Esophagus muscularis mucosa (tissue), 4 donors: ENCODE results near the gene GSC2.

ENCODE experiments used
- EP300 ChIP-seq: sonication (generic); formaldehyde crosslinking; IDR thresholded peaks from one replicate; pipeline ENCODE4 v1.6.1; 2017; ENCODE audit warnings: antibody characterized with exemption
- POLR2A ChIP-seq: fragments of 450-650 bp; IDR thresholded peaks from one replicate; pipeline ENCODE4 v1.6.1; 2017; ENCODE audit warnings: antibody characterized with exemption, moderate library complexity, mild to moderate bottlenecking, low read depth
- POLR2AphosphoS5 ChIP-seq, 2 donors: sonication (generic); formaldehyde crosslinking; IDR thresholded peaks; one replicate each; pipeline ENCODE4 v1.6.1; 2017; ENCODE audit warnings: antibody characterized with exemption in 2 of 2
- TF ChIP-seq, protein P1 (sequence below), 3 experiments: fragments of 200-600 bp in 2 of 3; fragments of 450-650 bp in 1 of 3; sonication (generic) in 2 of 3; IDR thresholded peaks; one replicate each; pipeline ENCODE4 v1.5.1; 2017 to 2019; ENCODE audit warnings: antibody characterized with exemption in 3 of 3, mild to moderate bottlenecking in 2 of 3, moderate library complexity in 1 of 3

DNA sequence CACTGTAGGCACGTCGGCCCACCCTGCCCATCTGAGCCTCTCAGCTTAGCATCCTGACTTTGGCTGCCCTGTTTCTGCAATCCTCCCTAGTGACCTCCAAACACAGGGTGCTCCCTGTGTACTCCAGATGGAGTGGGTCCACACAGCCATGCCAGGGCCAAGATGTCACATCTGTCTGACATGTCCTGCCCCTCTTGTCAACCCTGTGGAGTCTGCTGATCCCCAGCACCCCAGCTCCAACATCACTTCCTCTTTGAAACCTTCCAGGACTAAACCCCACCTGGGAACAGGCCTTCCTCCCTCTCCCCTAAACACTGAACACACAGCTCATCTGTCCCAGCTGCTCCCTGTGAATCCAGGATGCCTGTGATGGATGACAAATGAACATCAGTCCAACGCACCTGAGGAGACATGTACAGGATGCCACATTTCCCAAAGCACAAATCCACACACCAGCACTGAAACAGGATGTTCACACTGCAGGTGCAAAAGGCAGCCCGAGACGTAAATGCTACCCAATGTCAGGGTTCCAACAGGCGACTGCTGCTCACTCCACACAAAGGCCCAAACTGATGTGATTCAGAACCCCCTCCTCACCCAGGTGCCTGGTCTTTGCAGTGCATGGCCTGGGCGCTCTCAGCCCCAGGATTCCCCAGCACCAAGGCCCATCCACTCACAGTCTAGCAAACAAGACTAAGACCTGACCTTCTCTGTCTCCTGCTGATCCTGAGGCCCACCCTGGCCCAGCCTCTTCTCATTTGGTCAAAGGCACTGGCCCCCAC lies 21.0 kb downstream of the GSC2 start:
- TF ChIP-seq, protein P1, sequence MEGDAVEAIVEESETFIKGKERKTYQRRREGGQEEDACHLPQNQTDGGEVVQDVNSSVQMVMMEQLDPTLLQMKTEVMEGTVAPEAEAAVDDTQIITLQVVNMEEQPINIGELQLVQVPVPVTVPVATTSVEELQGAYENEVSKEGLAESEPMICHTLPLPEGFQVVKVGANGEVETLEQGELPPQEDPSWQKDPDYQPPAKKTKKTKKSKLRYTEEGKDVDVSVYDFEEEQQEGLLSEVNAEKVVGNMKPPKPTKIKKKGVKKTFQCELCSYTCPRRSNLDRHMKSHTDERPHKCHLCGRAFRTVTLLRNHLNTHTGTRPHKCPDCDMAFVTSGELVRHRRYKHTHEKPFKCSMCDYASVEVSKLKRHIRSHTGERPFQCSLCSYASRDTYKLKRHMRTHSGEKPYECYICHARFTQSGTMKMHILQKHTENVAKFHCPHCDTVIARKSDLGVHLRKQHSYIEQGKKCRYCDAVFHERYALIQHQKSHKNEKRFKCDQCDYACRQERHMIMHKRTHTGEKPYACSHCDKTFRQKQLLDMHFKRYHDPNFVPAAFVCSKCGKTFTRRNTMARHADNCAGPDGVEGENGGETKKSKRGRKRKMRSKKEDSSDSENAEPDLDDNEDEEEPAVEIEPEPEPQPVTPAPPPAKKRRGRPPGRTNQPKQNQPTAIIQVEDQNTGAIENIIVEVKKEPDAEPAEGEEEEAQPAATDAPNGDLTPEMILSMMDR (IDR thresholded peaks at IDR 0.05): no peak
- no peak for TF ChIP-seq POLR2A
- TF ChIP-seq EP300: no peak
- no peak for TF ChIP-seq POLR2AphosphoS5 (IDR thresholded peaks at IDR 0.05)
